Activated CD4-positive, alpha-beta T cell treated with anti-CD3 and anti-CD28 coated beads, Interleukin-2, amount 50 U/mL, for 4 hours (primary cell): Measurements from ENCODE around the gene GATC.
A peak's percentile ranks its signal among the peaks of the same experiment; 100 is the strongest.
"Not testable (repeated sequence)": the region's sequence is repeated elsewhere in the genome, so short reads cannot be mapped to it uniquely, and the experiment has no call there.

Experiments used
- DNase-seq, 2 experiments: peaks; one replicate each; pipeline ENCODE4 v3.0.0-alpha.2; 2020

The GATC gene

GRCh38 chr12:120470150-120470784 lies 24.0 kb downstream of the GATC start:
- DNase-seq, result no peak

GRCh38 chr12:120472521-120472920 lies 26.3 kb downstream of the GATC start:
- DNase-seq, result no peak

GRCh38 chr12:120473807-120474615 lies 27.8 kb downstream of the GATC start:
- DNase-seq, result no peak

GRCh38 chr12:120474616-120474960 lies 28.3 kb downstream of the GATC start:
- DNase-seq, result no peak

- DNase-seq, result no peak
Observed at GRCh38 chr12:120475643-120476042, 29.4 kb downstream of the GATC start.

- no peak for DNase-seq
Observed at GRCh38 chr12:120479458-120479857, 33.2 kb downstream of the GATC start.

- DNase-seq, result no peak
Observed at GRCh38 chr12:120480211-120480610, 34.0 kb downstream of the GATC start.

- DNase-seq, result no peak
Observed at GRCh38 chr12:120481022-120481767, 35.0 kb downstream of the GATC start.

GRCh38 chr12:120483621-120484020 lies 37.4 kb downstream of the GATC start:
- no peak for DNase-seq

- no peak for DNase-seq
Observed at GRCh38 chr12:120485961-120486881, 40.0 kb downstream of the GATC start.

- not testable (repeated sequence) for DNase-seq
Observed at GRCh38 chr12:120487552-120487951, 41.3 kb downstream of the GATC start.

GRCh38 chr12:120488057-120488640 lies 41.9 kb downstream of the GATC start:
- DNase-seq, result no peak

- DNase-seq, result no peak
Observed at GRCh38 chr12:120489018-120489417, 42.8 kb downstream of the GATC start.

- DNase-seq, result no peak
Observed at GRCh38 chr12:120490325-120490724, 44.1 kb downstream of the GATC start.

GRCh38 chr12:120490833-120491512 lies 44.7 kb downstream of the GATC start:
- DNase-seq, result no peak

GRCh38 chr12:120495186-120495730 lies 49.0 kb downstream of the GATC start:
- no peak for DNase-seq

- peak; percentile 95 to 97 for DNase-seq
Observed at GRCh38 chr12:120495731-120496412, 49.6 kb downstream of the GATC start, which contains the start of gene DYNLL1. Gene DYNLL1, plus strand, starts transcription at chr12:120496113. Its CDS starts 309 bp downstream, at chr12:120496422.

- DNase-seq, result peak; percentile 20 to 29
Observed at GRCh38 chr12:120496413-120497340, 50.4 kb downstream of the GATC start.

- DNase-seq, result no peak
Observed at GRCh38 chr12:120497524-120498150, 51.4 kb downstream of the GATC start.
